CD1c-positive myeloid dendritic cell (primary cell): ENCODE measurements around the gene SOX8.
"Not testable (repeated sequence)": the region's sequence is repeated elsewhere in the genome, so short reads cannot be mapped to it uniquely, and the experiment has no call there.

Experiments used
- DNase-seq: peaks from one replicate; pipeline ENCODE4 v3.0.0-alpha.2; 2016; ENCODE audit errors: extremely low spot score

The SOX8 gene

GRCh38 chr16:981695-982144, at the start of gene SOX8:
TSS of gene SOX8 (plus strand) at chr16:981770. CDS start at chr16:981923, 153 bp downstream.
- no peak for DNase-seq

- DNase-seq = no peak
These were observed 48.7 kb upstream of the SOX8 start for GRCh38 chr16:932831-933330.

- no peak for DNase-seq
These were observed 48.0 kb upstream of the SOX8 start for GRCh38 chr16:933581-933980.

- no peak for DNase-seq
These were observed 47.4 kb upstream of the SOX8 start for GRCh38 chr16:934178-934577.

- no peak for DNase-seq
These were observed 45.9 kb upstream of the SOX8 start for GRCh38 chr16:935684-936083.

GRCh38 chr16:937311-937710, 44.3 kb upstream of the SOX8 start:
- no peak for DNase-seq

GRCh38 chr16:937723-938122, 43.8 kb upstream of the SOX8 start:
- DNase-seq = no peak

GRCh38 chr16:938136-938535, 43.4 kb upstream of the SOX8 start:
- no peak for DNase-seq

GRCh38 chr16:938752-939151, 42.8 kb upstream of the SOX8 start:
- no peak for DNase-seq

- no peak for DNase-seq
These were observed 42.3 kb upstream of the SOX8 start for GRCh38 chr16:939311-939710.

GRCh38 chr16:939941-940340, 41.6 kb upstream of the SOX8 start:
- DNase-seq = no peak

- DNase-seq = no peak
These were observed 39.0 kb upstream of the SOX8 start for GRCh38 chr16:942436-943060.

- no peak for DNase-seq
These were observed 37.6 kb upstream of the SOX8 start for GRCh38 chr16:943971-944370.

- DNase-seq = no peak
These were observed 36.1 kb upstream of the SOX8 start for GRCh38 chr16:945271-946047.

GRCh38 chr16:946048-946395, 35.5 kb upstream of the SOX8 start:
- DNase-seq = no peak

GRCh38 chr16:947255-947921, 34.2 kb upstream of the SOX8 start:
- no peak for DNase-seq

- DNase-seq = not testable (repeated sequence)
These were observed 33.7 kb upstream of the SOX8 start for GRCh38 chr16:947922-948303.

- not testable (repeated sequence) for DNase-seq
These were observed 32.8 kb upstream of the SOX8 start for GRCh38 chr16:948767-949166.

GRCh38 chr16:950733-951573, 30.6 kb upstream of the SOX8 start:
- DNase-seq = not testable (repeated sequence)

- no peak for DNase-seq
These were observed 29.8 kb upstream of the SOX8 start for GRCh38 chr16:951660-952301.

GRCh38 chr16:952321-952720, 29.2 kb upstream of the SOX8 start:
- no peak for DNase-seq
